H1 (cell line): ENCODE results near the gene POM121L2. TPM values are rescaled to one million over a fixed set of nuclear protein-coding genes. Genes with fewer than 3 reads are reported as not detected.

Source experiments
- CTCF ChIA-PET: fragments of 300-600 bp; sonication (Branson Sonifier 250); formaldehyde crosslinking; loops from one replicate; lab custom pipeline; 2021; ENCODE audit not compliant: partially characterized antibody; lab: Charles Lee
- POLR2A ChIA-PET: fragments of 300-600 bp; sonication (Branson Sonifier 250); formaldehyde crosslinking; loops from one replicate; lab custom pipeline; 2021; ENCODE audit warnings: inconsistent platforms; ENCODE audit not compliant: partially characterized antibody; lab: Charles Lee
- DNase-seq, 2 experiments: peaks; one replicate each; pipeline versions ENCODE4 v3.0.0 to v3.0.0-alpha.2; 2010 to 2022; ENCODE audit warnings: low spot score in 2 of 2, low read depth in 1 of 2, mixed read lengths in 1 of 2
- FAIRE-seq: peaks from 2 replicates; lab custom pipeline; 2011; peaks lifted over from hg19 to GRCh38; lab: Jason Lieb, UNC
- H2AFZ ChIP-seq: 2 replicates; pipeline ENCODE4 v1.8.1; 2012; ENCODE audit warnings: low read length, inconsistent platforms
- H2AK5ac ChIP-seq: 2 replicates; pipeline ENCODE4 v1.6.1; 2013; ENCODE audit warnings: low read depth, low read length
- H2BK120ac ChIP-seq: replicated peaks from 2 replicates; pipeline ENCODE3; 2013; ENCODE audit warnings: low read depth, low read length, inconsistent platforms
- H2BK12ac ChIP-seq: 2 replicates; pipeline ENCODE4 v1.6.1; 2013; ENCODE audit warnings: low read depth, low read length
- H2BK15ac ChIP-seq: 2 replicates; pipeline ENCODE4 v1.6.1; 2013; ENCODE audit warnings: low read length
- H2BK20ac ChIP-seq: 2 replicates; pipeline ENCODE4 v1.6.1; 2013; ENCODE audit warnings: low read length
- H2BK5ac ChIP-seq: 2 replicates; pipeline ENCODE4 v1.6.1; 2013; ENCODE audit warnings: low read depth, low read length
- H3K14ac ChIP-seq: 2 replicates; pipeline ENCODE4 v1.6.1; 2013; ENCODE audit warnings: inconsistent platforms; ENCODE audit not compliant: insufficient read length
- H3K18ac ChIP-seq: 2 replicates; pipeline ENCODE4 v1.6.1; 2013; ENCODE audit warnings: low read length; ENCODE audit errors: extremely low read depth
- H3K23ac ChIP-seq: 2 replicates; pipeline ENCODE4 v1.6.1; 2013; ENCODE audit warnings: inconsistent platforms; ENCODE audit not compliant: insufficient read length
- H3K23me2 ChIP-seq: 2 replicates; pipeline ENCODE4 v1.6.1; 2013; ENCODE audit warnings: low read depth, low read length
- H3K27ac ChIP-seq: 2 replicates; pipeline ENCODE4 v1.6.1; 2011; ENCODE audit warnings: low read depth, low read length, inconsistent platforms
- H3K27me3 ChIP-seq, 4 experiments: replicated peaks in 1 of 4; 1 replicate in 1 of 4; 2 replicates in 3 of 4; pipeline versions ENCODE4 v1.6.1 to v1.8.1; 2011 to 2013; ENCODE audit warnings: low read length in 3 of 4, mild to moderate bottlenecking in 3 of 4, inconsistent platforms in 2 of 4, mixed read lengths in 2 of 4, moderate library complexity in 1 of 4; ENCODE audit not compliant: control insufficient read depth in 3 of 4, insufficient read depth in 3 of 4; ENCODE audit errors: extremely low read depth in 1 of 4
- H3K36me3 ChIP-seq, 4 experiments: 2 replicates each; pipeline versions ENCODE4 v1.6.1 to v1.8.1; 2011 to 2013; ENCODE audit warnings: mild to moderate bottlenecking in 4 of 4, low read length in 3 of 4, moderate library complexity in 2 of 4, control low read depth in 1 of 4, inconsistent platforms in 1 of 4; ENCODE audit not compliant: insufficient read depth in 4 of 4, control insufficient read depth in 2 of 4
- H3K4ac ChIP-seq: replicated peaks from 2 replicates; pipeline ENCODE3; 2013; ENCODE audit warnings: low read length, low read depth, mixed read lengths, inconsistent platforms; ENCODE audit not compliant: insufficient read length
- H3K4me1 ChIP-seq, 4 experiments: replicated peaks in 1 of 4; 1 replicate in 1 of 4; 2 replicates in 3 of 4; pipeline versions ENCODE4 v1.6.1 to v1.8.1; 2011 to 2013; ENCODE audit warnings: low read length in 3 of 4, inconsistent platforms in 2 of 4, mixed read lengths in 1 of 4; ENCODE audit not compliant: insufficient read depth in 4 of 4, control insufficient read depth in 3 of 4
- H3K4me2 ChIP-seq, 2 experiments: 2 replicates each; pipeline versions ENCODE4 v1.6.1 to v1.8.1; 2011 to 2013; ENCODE audit warnings: low read depth in 2 of 2, low read length in 2 of 2, control low read depth in 1 of 2, inconsistent platforms in 1 of 2, mild to moderate bottlenecking in 1 of 2; ENCODE audit not compliant: insufficient read depth in 1 of 2
- H3K4me3 ChIP-seq, 4 experiments: fragments of 200-600, 300-600 bp in 1 of 4; sonication (generic), shearing (Covaris generic), sonication (Bioruptor Twin) in 1 of 4; 2 replicates each; pipeline versions ENCODE4 v1.5.1 to v1.8.1; 2011 to 2016; ENCODE audit warnings: low read length in 4 of 4, low read depth in 3 of 4, control low read depth in 2 of 4, inconsistent platforms in 2 of 4, mild to moderate bottlenecking in 2 of 4, mixed read lengths in 1 of 4, moderate library complexity in 1 of 4; ENCODE audit not compliant: insufficient read depth in 2 of 4; ENCODE audit errors: extremely low read depth in 1 of 4
- H3K56ac ChIP-seq: replicated peaks from 2 replicates; pipeline ENCODE3; 2013; ENCODE audit warnings: low read depth, mild to moderate bottlenecking, mixed read lengths, low read length, inconsistent platforms; ENCODE audit not compliant: insufficient read length
- H3K79me1 ChIP-seq: 2 replicates; pipeline ENCODE4 v1.6.1; 2013; ENCODE audit warnings: low read depth, low read length, control low read depth
- H3K79me2 ChIP-seq, 2 experiments: 2 replicates each; pipeline versions ENCODE4 v1.6.1 to v1.8.1; 2012 to 2013; ENCODE audit warnings: low read length in 2 of 2, mild to moderate bottlenecking in 2 of 2, inconsistent platforms in 1 of 2; ENCODE audit not compliant: insufficient read depth in 2 of 2, control insufficient read depth in 1 of 2
- H3K9ac ChIP-seq, 4 experiments: replicated peaks in 1 of 4; 1 replicate in 1 of 4; 2 replicates in 3 of 4; pipeline versions ENCODE4 v1.6.1 to v1.8.1; 2011 to 2013; ENCODE audit warnings: low read depth in 3 of 4, low read length in 3 of 4, control low read depth in 2 of 4, mild to moderate bottlenecking in 2 of 4, moderate library complexity in 2 of 4, inconsistent platforms in 1 of 4; ENCODE audit errors: extremely low read depth in 1 of 4
- H3K9me3 ChIP-seq, 2 experiments: 2 replicates each; pipeline versions ENCODE4 v1.6.1 to v1.8.1; 2012 to 2013; ENCODE audit warnings: mild to moderate bottlenecking in 2 of 2, moderate library complexity in 2 of 2, control low read depth in 1 of 2, inconsistent platforms in 1 of 2, low read depth in 1 of 2, low read length in 1 of 2, mixed read lengths in 1 of 2; ENCODE audit not compliant: insufficient read depth in 2 of 2
- H4K20me1 ChIP-seq, 2 experiments: replicated peaks in 1 of 2; 2 replicates each; pipeline versions ENCODE3 to v1.8.1; 2011 to 2013; ENCODE audit warnings: inconsistent platforms in 2 of 2, low read length in 2 of 2, mild to moderate bottlenecking in 1 of 2; ENCODE audit not compliant: insufficient read depth in 2 of 2, control insufficient read depth in 1 of 2
- H4K5ac ChIP-seq: 2 replicates; pipeline ENCODE4 v1.6.1; 2013; ENCODE audit warnings: low read length, low read depth, mixed read lengths, inconsistent platforms; ENCODE audit not compliant: insufficient read length
- H4K8ac ChIP-seq: 2 replicates; pipeline ENCODE4 v1.8.0; 2013; ENCODE audit warnings: mild to moderate bottlenecking, moderate library complexity, low read length, inconsistent platforms; ENCODE audit not compliant: insufficient read depth; ENCODE audit errors: extremely low read depth
- H4K91ac ChIP-seq: replicated peaks from 2 replicates; pipeline ENCODE3; 2013; ENCODE audit warnings: low read length, mixed read lengths, inconsistent platforms; ENCODE audit not compliant: insufficient read length
- CTCF ChIP-seq, 3 experiments: IDR thresholded peaks; 1 replicate in 2 of 3; 2 replicates in 1 of 3; pipeline versions ENCODE4 v1.5.1 to v1.6.1; 2011; ENCODE audit warnings: low read length in 3 of 3, mild to moderate bottlenecking in 3 of 3, inconsistent platforms in 2 of 3, low read depth in 1 of 3, moderate library complexity in 1 of 3; ENCODE audit not compliant: insufficient read depth in 1 of 3; ENCODE audit errors: control extremely low read depth in 1 of 3
- EP300 ChIP-seq, 2 experiments: IDR thresholded peaks; 1 replicate in 1 of 2; 2 replicates in 1 of 2; pipeline ENCODE4 v1.6.1; 2011 to 2012; ENCODE audit warnings: low read depth in 2 of 2, low read length in 2 of 2, mild to moderate bottlenecking in 2 of 2, borderline replicate concordance in 1 of 2, inconsistent platforms in 1 of 2, moderate library complexity in 1 of 2
- FOSL1 ChIP-seq: IDR thresholded peaks from 2 replicates; pipeline ENCODE4 v1.6.1; 2011; ENCODE audit warnings: mild to moderate bottlenecking, low read depth, low read length, moderate library complexity; ENCODE audit not compliant: insufficient read depth
- MAFK ChIP-seq: IDR thresholded peaks from 2 replicates; pipeline ENCODE4 v1.6.1; 2012; ENCODE audit warnings: low read depth, mild to moderate bottlenecking, improper control_type of control experiment, low read length
- POLR2AphosphoS5 ChIP-seq: IDR thresholded peaks from 2 replicates; pipeline ENCODE4 v1.6.1; 2011; ENCODE audit warnings: low read depth, low read length
- RBBP5 ChIP-seq: IDR thresholded peaks from 2 replicates; pipeline ENCODE4 v1.7.1; 2012; ENCODE audit warnings: low read depth, mild to moderate bottlenecking, inconsistent platforms, low read length, moderate library complexity, borderline replicate concordance
- TAF7 ChIP-seq: optimal IDR thresholded peaks from 2 replicates; pipeline ENCODE3; 2011; ENCODE audit warnings: low read depth, mild to moderate bottlenecking, inconsistent platforms, low read length, moderate library complexity, borderline replicate concordance
- WGBS, 2 experiments: shearing (Covaris generic) in 1 of 2; methylation state at CpG; one replicate each; pipeline versions ENCODE4 v1.1.6 to v1.1.7; 2013 to 2015; ENCODE audit warnings: low lambda C conversion rate in 2 of 2, mixed read lengths in 2 of 2, inconsistent platforms in 1 of 2, low coverage in 1 of 2, missing lambda C conversion rate in 1 of 2; ENCODE audit not compliant: insufficient replicate concordance in 2 of 2, insufficient coverage in 1 of 2, insufficient read length in 1 of 2; ENCODE audit errors: extremely low coverage in 1 of 2, missing lambda C conversion rate in 1 of 2; 5-methylcytosine and 5-hydroxymethylcytosine counted together
- polyA plus RNA-seq, 7 experiments: library from polyadenylated mRNA; depleted of rRNA in 3 of 7; stranded (reverse) in 5 of 7; unstranded in 2 of 7; fragments of >200 nt in 5 of 7; fragments of 200-250 nt in 2 of 7; gene quantifications; 1 replicate in 5 of 7; 2 replicates in 1 of 7; 4 replicates in 1 of 7; pipeline versions ENCODE4 v1.2.1 to v1.2.3, GENCODE V29; 2011 to 2013; ENCODE audit warnings: missing spikeins in 2 of 7, mixed read lengths in 2 of 7
- total RNA-seq: library from RNA; stranded (reverse); fragmentation: NEBNext Ultra II Directional; extraction: Animal tissue kit (Norgen Biotek cat#: 25700); gene quantifications from 2 replicates; pipeline ENCODE4 v1.2.1, GENCODE V29; 2021

POM121L2 gene
- total and polyA plus RNA-seq, 2 of the 8 experiments (the other 6 are each of a cell fraction or from before 2014, with no cell fraction given): 0.05 to 0.09 TPM

- Histone ChIP-seq H2AFZ (no peak overlapping the region), H3K27me3 (no peaks in the 10 kb centered on the region), H3K36me3 (no peaks in the 10 kb centered on the region), H3K14ac (no peak overlapping the region), H3K4ac (no peak overlapping the region), H4K20me1 (no peaks in the 10 kb centered on the region), H4K5ac (no peak overlapping the region), H3K4me1 (no peaks in the 10 kb centered on the region), H2BK5ac (no peak overlapping the region), H3K27ac (no peak overlapping the region), H3K18ac (no peak overlapping the region), H4K8ac (no peak overlapping the region), H3K9me3 (no peaks in the 10 kb centered on the region), H3K23ac (no peak overlapping the region), H3K4me3 (no peak overlapping the region), H2BK20ac (no peak overlapping the region), H3K79me1 (no peaks in the 10 kb centered on the region), H2BK15ac (no peak overlapping the region), H3K4me2 (no peak overlapping the region), H3K56ac (no peak overlapping the region), H3K9ac (no peak overlapping the region; a peak in 1 of 7 replicates)
- WGBS, 2 experiments: 88% methylated on average over 1 of the region's 1 CpG; no CpG with 5 or more reads in 1 of the 2 experiments
- FAIRE-seq: no peak
- POLR2A ChIA-PET: interaction anchor here (0.6 to 1.2 kb wide), 3 partner anchors 14 to 183 kb away, joined by 3 read pairs; no protein-coding TSS in a partner anchor
- CTCF ChIA-PET: interaction anchor here (0.7 to 0.8 kb wide), 2 partner anchors 12 to 563 kb away, joined by 3 read pairs; a partner anchor contains a TSS
- no peak for DNase-seq
- no peak for TF ChIP-seq EP300 (IDR thresholded peaks at IDR 0.05; ENCODE audit: borderline replicate concordance in 1 of 2, low read depth in 2 of 2, low read length in 2 of 2)
- no peak for TF ChIP-seq CTCF (IDR thresholded peaks at IDR 0.05; ENCODE audit: control extremely low read depth in 1 of 3, insufficient read depth in 1 of 3, low read depth in 1 of 3, low read length in 3 of 3)
- TF ChIP-seq TAF7: no peak
- no peak for TF ChIP-seq POLR2AphosphoS5
- TF ChIP-seq RBBP5: no peak
- TF ChIP-seq MAFK: no peak
- TF ChIP-seq FOSL1: no peak
- TF ChIP-seq, all 59 proteins: peak for 0
- Histone ChIP-seq H2BK12ac (no peak overlapping the region), H2AK5ac (no peak overlapping the region), H3K79me2 (no peaks in the 10 kb centered on the region), H4K91ac (no peak overlapping the region), H3K23me2 (no peaks in the 10 kb centered on the region), H2BK120ac (no peak overlapping the region)
Measured at GRCh38 chr6:27327023-27327738, 15.1 kb upstream of the POM121L2 start.
